Measurements from ENCODE around the gene MORC1.

The MORC1 gene

GRCh38 chr3:109035082-109035481, 82.9 kb downstream of the MORC1 start:
- no peak for DNase-seq (ENCODE audit: low read depth, low spot score)
- Histone ChIP-seq H3K4me3 (no peak overlapping the region), H3K27ac (no peak overlapping the region), H3K9me3 (ENCODE audit: low read depth, low read length) (no peaks in the 10 kb centered on the region), H3K36me3 (ENCODE audit: insufficient read depth, low read length) (no peaks in the 10 kb centered on the region), H3K9ac (ENCODE audit: insufficient read length) (no peak overlapping the region)
- TF ChIP-seq POLR2AphosphoS5 (IDR thresholded peaks at IDR 0.05; ENCODE audit: borderline replicate concordance, low read depth, low read length), result no peak
- TF ChIP-seq EZH2 (IDR thresholded peaks at IDR 0.05), result no peak
- TF ChIP-seq FOXP2 (optimal IDR thresholded peaks at IDR 0.05; ENCODE audit: control extremely low read depth, extremely low read length, insufficient read depth), result no peak

- H3K9ac ChIP-seq (ENCODE audit: insufficient read length), result no peak overlapping the region
These were observed 84.8 kb downstream of the MORC1 start for GRCh38 chr3:109033000-109033660.

GRCh38 chr3:109028753-109029152, 89.2 kb downstream of the MORC1 start:
- DNase-seq (ENCODE audit: low read depth, low spot score), result no peak
- H3K36me3 ChIP-seq (ENCODE audit: insufficient read depth, low read length), result no peaks in the 10 kb centered on the region
- no peak overlapping the region for H3K4me3 ChIP-seq
- TF ChIP-seq POLR2AphosphoS5 (IDR thresholded peaks at IDR 0.05; ENCODE audit: borderline replicate concordance, low read depth, low read length) (no peak), FOXP2 (optimal IDR thresholded peaks at IDR 0.05; ENCODE audit: control extremely low read depth, extremely low read length, insufficient read depth) (no peak), EZH2 (IDR thresholded peaks at IDR 0.05) (no peak)
- no peak overlapping the region for H3K9ac ChIP-seq (ENCODE audit: insufficient read length)
- no peaks in the 10 kb centered on the region for H3K9me3 ChIP-seq (ENCODE audit: low read depth, low read length)
- H3K27ac ChIP-seq, result no peak overlapping the region

More at GRCh38 chr3:109033000-109033660, 84.8 kb downstream of the MORC1 start:
- Histone ChIP-seq H3K9me3 (ENCODE audit: low read depth, low read length) (no peaks in the 10 kb centered on the region), H3K4me3 (0 out of 2 replicates have a peak overlapping the region, but pooled peaks have one; percentile 1), H3K27ac (peak overlapping the region; percentile 86), H3K36me3 (ENCODE audit: insufficient read depth, low read length) (no peaks in the 10 kb centered on the region)
- DNase-seq (ENCODE audit: low read depth, low spot score), result peak; percentile 75
- TF ChIP-seq FOXP2 (optimal IDR thresholded peaks at IDR 0.05; ENCODE audit: control extremely low read depth, extremely low read length, insufficient read depth) (no peak), POLR2AphosphoS5 (IDR thresholded peaks at IDR 0.05; ENCODE audit: borderline replicate concordance, low read depth, low read length) (no peak; the same call in 1 of the 2 replicates), EZH2 (IDR thresholded peaks at IDR 0.05) (no peak)

- no peak for TF ChIP-seq EZH2 (IDR thresholded peaks at IDR 0.05)
- TF ChIP-seq FOXP2 (optimal IDR thresholded peaks at IDR 0.05; ENCODE audit: control extremely low read depth, extremely low read length, insufficient read depth), result no peak
- TF ChIP-seq POLR2AphosphoS5 (IDR thresholded peaks at IDR 0.05; ENCODE audit: borderline replicate concordance, low read depth, low read length), result no peak
- Histone ChIP-seq H3K27ac (no peak overlapping the region), H3K4me3 (no peak overlapping the region), H3K9me3 (ENCODE audit: low read depth, low read length) (no peaks in the 10 kb centered on the region), H3K36me3 (ENCODE audit: insufficient read depth, low read length) (no peaks in the 10 kb centered on the region), H3K9ac (ENCODE audit: insufficient read length) (no peak overlapping the region)
- no peak for DNase-seq (ENCODE audit: low read depth, low spot score)
These were observed 91.1 kb downstream of the MORC1 start for GRCh38 chr3:109026821-109027220.

GRCh38 chr3:109025896-109026295, 92.0 kb downstream of the MORC1 start:
- Histone ChIP-seq H3K36me3 (ENCODE audit: insufficient read depth, low read length) (no peaks in the 10 kb centered on the region), H3K9ac (ENCODE audit: insufficient read length) (no peak overlapping the region), H3K9me3 (ENCODE audit: low read depth, low read length) (no peaks in the 10 kb centered on the region), H3K4me3 (no peak overlapping the region), H3K27ac (no peak overlapping the region)
- TF ChIP-seq POLR2AphosphoS5 (IDR thresholded peaks at IDR 0.05; ENCODE audit: borderline replicate concordance, low read depth, low read length) (no peak), EZH2 (IDR thresholded peaks at IDR 0.05) (no peak), FOXP2 (optimal IDR thresholded peaks at IDR 0.05; ENCODE audit: control extremely low read depth, extremely low read length, insufficient read depth) (no peak)
- DNase-seq (ENCODE audit: low read depth, low spot score), result no peak

- no peak overlapping the region for H3K27ac ChIP-seq
- DNase-seq (ENCODE audit: low read depth, low spot score), result no peak
These were observed 94.2 kb downstream of the MORC1 start for GRCh38 chr3:109023656-109024254.

GRCh38 chr3:109023167-109023566, 94.8 kb downstream of the MORC1 start:
- no peak for DNase-seq (ENCODE audit: low read depth, low spot score)
- Histone ChIP-seq H3K4me3 (no peak overlapping the region), H3K27ac (no peak overlapping the region), H3K36me3 (ENCODE audit: insufficient read depth, low read length) (no peaks in the 10 kb centered on the region), H3K9ac (ENCODE audit: insufficient read length) (no peak overlapping the region), H3K9me3 (ENCODE audit: low read depth, low read length) (no peaks in the 10 kb centered on the region)
- no peak for TF ChIP-seq POLR2AphosphoS5 (IDR thresholded peaks at IDR 0.05; ENCODE audit: borderline replicate concordance, low read depth, low read length)

More at GRCh38 chr3:109023656-109024254, 94.2 kb downstream of the MORC1 start:
- Histone ChIP-seq H3K9me3 (ENCODE audit: low read depth, low read length) (no peaks in the 10 kb centered on the region), H3K36me3 (ENCODE audit: insufficient read depth, low read length) (no peaks in the 10 kb centered on the region), H3K4me3 (no peak overlapping the region), H3K9ac (ENCODE audit: insufficient read length) (no peak overlapping the region)
- TF ChIP-seq FOXP2 (optimal IDR thresholded peaks at IDR 0.05; ENCODE audit: control extremely low read depth, extremely low read length, insufficient read depth) (no peak), EZH2 (IDR thresholded peaks at IDR 0.05) (no peak), POLR2AphosphoS5 (IDR thresholded peaks at IDR 0.05; ENCODE audit: borderline replicate concordance, low read depth, low read length) (no peak)

GRCh38 chr3:109021556-109021955, 96.4 kb downstream of the MORC1 start:
- Histone ChIP-seq H3K36me3 (ENCODE audit: insufficient read depth, low read length) (no peaks in the 10 kb centered on the region), H3K9ac (ENCODE audit: insufficient read length) (no peak overlapping the region), H3K27ac (no peak overlapping the region), H3K9me3 (ENCODE audit: low read depth, low read length) (no peaks in the 10 kb centered on the region), H3K4me3 (no peak overlapping the region)
- TF ChIP-seq FOXP2 (optimal IDR thresholded peaks at IDR 0.05; ENCODE audit: control extremely low read depth, extremely low read length, insufficient read depth) (no peak), POLR2AphosphoS5 (IDR thresholded peaks at IDR 0.05; ENCODE audit: borderline replicate concordance, low read depth, low read length) (no peak), EZH2 (IDR thresholded peaks at IDR 0.05) (no peak)
- DNase-seq (ENCODE audit: low read depth, low spot score), result no peak
